HG03139 (cell line): Measurements from ENCODE around the gene LLGL1.
"Not testable (repeated sequence)": the region's sequence is repeated elsewhere in the genome, so short reads cannot be mapped to it uniquely, and the experiment has no call there.

Experiments used
- ATAC-seq: cut with Tn5 transposase; IDR thresholded peaks from one replicate; pipeline ENCODE4 v1.9.1; 2021; ENCODE audit not compliant: unreplicated experiment

LLGL1 gene

GRCh38 chr17:18191967-18192366 is 33.5 kb upstream of the LLGL1 start:
- no peak for ATAC-seq

GRCh38 chr17:18194394-18194793 is 31.0 kb upstream of the LLGL1 start:
- ATAC-seq = no peak

DNA sequence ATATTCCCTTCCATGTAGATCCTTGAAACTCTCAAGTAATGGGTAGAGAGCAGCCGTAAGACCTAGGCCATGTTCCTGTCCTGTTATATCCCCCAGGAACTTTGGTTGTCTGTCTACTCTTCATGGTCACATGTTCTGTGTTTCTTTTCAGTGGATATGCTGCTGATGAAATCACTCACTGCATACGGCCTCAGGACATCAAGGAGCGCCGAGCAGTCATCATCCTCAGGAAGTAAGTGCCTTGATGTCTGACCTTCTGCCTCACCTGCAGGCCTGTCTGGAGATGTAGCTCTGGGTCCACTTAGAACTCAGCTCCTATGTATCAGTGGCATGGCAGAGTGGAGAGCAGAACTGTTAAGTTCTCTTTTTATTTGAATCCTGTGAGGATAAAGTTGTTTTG is 30.6 kb upstream of the LLGL1 start:
- ATAC-seq = no peak

DNA sequence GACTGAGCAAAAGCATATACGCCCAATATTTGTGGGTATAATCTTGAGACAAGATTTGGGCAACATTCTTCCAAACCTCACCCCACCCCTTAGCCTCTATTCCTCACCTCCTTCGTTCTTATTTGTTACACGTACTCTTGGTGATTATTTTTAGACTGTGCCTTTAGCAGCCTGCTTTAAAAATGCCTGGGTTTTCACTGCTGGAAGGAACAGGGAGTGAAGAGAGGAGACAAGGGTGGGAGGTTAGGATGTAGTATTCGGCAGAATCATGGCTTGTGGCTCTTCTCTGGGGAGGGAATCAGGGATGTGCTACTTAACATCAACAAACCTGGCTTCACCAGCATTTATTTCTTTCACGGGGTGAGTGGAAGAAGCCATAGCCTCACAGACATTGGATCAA is 30.2 kb upstream of the LLGL1 start:
- no peak for ATAC-seq

GRCh38 chr17:18197535-18198194 is 27.8 kb upstream of the LLGL1 start:
- no peak for ATAC-seq

DNA sequence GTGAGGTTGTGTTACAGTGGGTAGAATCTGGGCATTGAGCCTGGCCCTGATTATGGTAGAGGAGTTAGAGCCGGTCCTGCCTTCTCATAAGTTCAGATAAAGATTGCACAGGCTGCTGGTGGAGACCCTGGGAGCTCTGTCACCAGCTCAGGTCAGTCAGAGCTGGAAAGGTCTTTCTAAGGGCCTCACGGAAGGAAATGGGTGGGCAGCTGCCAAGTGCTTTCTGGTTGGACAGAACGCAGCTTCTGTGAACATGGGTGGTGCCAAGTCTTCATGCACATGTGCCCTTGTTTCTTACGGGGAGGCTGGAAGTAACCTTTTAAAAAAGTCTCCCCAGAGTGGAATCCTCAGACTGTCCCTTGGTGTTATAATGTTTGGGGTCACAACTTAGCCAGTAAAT is 26.9 kb upstream of the LLGL1 start:
- no peak for ATAC-seq

DNA sequence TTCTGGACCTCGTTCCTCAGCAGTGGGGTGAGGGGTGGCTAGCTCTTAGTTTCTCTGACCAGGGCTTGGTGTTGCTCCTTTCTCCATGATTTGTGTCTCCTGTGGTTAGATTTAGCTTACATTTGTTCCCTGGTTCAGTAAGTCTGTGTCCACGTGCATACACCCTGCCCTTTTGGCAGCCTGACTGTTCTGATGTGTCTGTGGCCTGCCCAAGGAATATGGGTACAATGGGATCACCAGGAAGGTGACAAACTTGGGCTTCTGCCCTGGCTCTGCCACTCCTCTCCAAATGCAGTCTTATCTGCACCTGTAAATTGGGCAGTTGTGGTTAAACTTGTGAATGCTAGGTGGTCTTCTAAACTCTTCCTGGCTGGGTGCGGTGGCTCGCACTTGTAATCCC is 24.3 kb upstream of the LLGL1 start:
- no peak for ATAC-seq

DNA sequence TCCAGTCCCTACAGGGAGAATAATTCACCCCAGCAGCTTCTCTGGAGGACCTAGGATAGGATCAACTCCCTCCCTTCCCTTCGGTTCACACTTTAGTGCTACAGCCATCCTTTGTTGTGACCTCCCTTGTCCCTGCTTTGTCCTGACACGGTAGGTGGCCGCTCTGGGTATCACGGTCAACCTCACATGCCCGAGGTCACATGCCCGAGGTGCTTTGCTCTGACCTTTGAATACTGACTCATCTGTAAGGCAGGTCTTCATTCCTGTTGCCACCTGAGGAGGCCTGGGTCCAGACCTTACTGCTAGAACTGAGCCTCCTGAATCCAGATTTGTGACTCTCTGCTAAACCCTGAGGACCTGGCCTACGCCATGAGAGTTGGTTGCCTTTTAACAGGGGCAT is 22.1 kb upstream of the LLGL1 start:
- ATAC-seq = no peak

GRCh38 chr17:18205861-18206260 is 19.6 kb upstream of the LLGL1 start:
- no peak for ATAC-seq

DNA sequence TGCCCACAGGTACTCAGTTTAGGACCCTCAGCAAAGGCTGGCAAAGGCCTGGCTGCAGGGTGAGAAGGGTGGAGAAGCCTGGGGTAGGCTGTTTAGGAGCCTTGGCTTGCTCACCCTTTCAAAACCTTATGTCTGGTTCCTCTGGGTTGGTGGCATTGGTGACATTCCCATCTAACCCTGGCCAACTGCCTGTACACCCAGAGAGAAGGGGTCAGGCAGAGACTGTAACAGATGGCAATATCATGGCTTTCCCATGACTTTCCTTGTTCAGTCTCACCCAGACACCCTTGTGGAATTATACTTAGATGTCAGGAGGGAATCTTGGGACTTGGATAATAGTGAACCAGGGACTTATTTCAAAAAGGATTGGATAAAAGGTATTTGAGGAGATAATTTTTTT is 18.5 kb upstream of the LLGL1 start:
- ATAC-seq = no peak

GRCh38 chr17:18208092-18208491 is 17.3 kb upstream of the LLGL1 start:
- ATAC-seq = no peak

- ATAC-seq = no peak
These were observed 11.7 kb upstream of the LLGL1 start for GRCh38 chr17:18213666-18214270.

GRCh38 chr17:18216906-18217305 is 8.5 kb upstream of the LLGL1 start:
- ATAC-seq = not testable (repeated sequence)

- ATAC-seq = no peak
These were observed 7.9 kb upstream of the LLGL1 start for GRCh38 chr17:18217412-18218015.

- ATAC-seq = no peak
These were observed 6.5 kb upstream of the LLGL1 start for GRCh38 chr17:18218756-18219415.

DNA sequence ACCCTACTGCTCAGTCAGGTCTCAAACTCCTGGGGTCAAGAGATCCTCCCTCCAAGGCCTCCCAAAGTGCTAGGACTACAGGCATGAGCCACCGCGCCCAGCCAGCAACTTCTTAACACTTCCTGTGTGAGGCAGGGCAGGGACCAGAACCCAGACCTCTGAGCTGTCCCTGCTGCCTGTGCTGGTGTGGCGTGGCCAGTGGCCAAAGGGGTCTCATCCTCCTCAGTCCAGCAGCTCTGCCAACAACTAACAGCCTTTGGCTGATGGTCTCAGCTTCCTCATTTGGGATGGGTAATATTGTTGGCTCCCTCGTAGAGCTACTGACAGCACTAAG is 1.4 kb upstream of the LLGL1 start:
- no peak for ATAC-seq

DNA sequence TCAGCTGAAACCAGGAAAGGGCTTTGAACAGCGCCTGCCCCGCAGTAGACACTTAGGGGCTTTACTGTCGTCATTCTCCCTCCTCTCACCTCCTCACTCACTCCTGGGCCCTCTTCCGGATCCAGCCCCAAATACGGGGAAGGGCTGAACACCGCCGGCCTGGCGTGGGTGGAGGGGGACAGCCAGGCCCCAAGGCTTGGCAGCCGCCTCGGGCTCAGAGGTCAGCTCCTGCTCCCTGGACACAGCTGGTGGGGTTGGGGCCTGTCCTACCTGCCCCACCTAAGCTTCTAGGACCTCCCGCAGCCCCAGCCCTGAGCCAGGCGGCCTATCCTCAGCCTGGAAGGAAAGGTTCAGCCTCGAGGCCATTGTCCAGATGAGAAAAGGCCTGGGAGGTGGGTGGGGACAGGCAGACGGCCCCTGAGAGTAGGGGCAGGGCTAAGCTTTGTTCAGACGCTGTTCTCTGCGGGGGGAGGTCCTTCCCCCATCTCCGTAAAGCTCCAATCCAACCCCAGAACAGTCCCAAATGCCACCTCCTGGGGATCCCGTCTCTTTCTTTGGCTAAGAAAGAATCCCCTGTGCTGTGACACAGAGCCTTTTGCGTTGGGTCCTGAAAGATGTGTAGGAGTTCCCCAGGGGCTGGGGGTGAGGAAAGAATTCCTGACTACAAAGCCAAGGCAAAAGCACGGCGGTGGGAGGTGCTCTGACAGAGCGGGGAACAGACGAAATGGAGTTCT is 881 bp upstream of the LLGL1 start:
- ATAC-seq = no peak

DNA sequence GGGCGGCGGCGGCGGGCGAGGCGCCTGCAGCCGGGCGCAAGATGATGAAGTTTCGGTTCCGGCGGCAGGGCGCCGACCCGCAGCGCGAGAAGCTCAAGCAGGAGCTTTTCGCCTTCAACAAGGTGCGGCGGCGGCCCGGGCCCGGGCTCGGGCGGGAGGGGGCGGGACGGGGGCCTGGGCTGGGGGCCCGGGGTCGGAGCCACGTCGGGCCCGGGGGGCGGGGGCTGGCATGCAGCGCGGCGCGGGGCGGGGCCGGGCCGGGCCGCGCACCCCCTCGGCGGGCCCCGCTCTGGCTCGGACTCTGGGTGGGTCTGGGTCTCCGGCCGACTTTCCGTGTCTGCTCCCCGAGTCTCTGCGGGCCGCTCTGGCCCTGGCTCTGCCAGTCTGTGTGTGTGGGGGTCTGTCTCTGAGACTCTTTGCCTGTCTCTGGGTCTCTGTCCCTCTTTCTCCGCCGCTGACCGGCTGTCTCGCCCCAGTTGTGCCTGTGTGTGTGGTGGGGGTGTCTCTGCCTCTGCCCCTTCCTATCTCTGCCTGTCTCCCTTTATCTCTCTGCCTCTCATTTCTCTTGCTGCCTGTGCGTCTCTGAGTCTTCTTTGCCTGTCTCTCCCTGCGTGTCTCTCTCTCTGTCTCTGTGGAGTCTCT is 328 bp downstream of the LLGL1 start:
- ATAC-seq = peak; percentile 2

DNA sequence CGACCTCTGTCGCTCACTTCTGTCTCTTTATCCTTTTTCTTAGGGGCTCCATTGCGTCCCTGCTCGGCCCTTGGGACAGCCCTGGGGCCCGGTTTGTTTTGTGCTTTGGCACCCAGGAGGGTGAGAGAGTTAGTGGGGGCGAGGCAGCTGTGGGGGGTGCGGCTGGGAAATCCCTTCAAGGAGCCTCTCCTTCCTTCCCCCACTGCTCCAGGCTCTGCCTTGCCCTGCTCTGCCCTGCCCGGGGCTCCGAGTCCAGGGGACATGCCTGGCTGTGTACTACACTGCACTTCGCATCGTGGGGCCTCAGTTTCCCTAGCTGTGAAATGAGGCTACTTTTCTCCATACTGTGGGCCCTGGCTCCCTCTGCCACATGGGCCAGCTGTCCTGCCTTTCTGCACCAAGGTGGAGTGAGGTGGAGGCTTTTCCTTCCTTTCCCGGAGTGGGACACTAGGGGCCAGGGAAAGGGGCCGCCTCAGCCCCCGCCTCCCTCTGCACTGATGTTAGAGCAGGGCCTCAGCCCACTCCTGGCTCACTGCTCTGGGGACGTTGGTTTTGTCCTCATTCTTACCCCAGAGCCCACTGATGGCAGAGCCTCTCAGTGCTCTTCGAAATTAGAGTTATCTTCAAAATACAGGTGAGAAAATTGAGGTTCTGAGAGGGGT is 980 bp downstream of the LLGL1 start:
- no peak for ATAC-seq

DNA sequence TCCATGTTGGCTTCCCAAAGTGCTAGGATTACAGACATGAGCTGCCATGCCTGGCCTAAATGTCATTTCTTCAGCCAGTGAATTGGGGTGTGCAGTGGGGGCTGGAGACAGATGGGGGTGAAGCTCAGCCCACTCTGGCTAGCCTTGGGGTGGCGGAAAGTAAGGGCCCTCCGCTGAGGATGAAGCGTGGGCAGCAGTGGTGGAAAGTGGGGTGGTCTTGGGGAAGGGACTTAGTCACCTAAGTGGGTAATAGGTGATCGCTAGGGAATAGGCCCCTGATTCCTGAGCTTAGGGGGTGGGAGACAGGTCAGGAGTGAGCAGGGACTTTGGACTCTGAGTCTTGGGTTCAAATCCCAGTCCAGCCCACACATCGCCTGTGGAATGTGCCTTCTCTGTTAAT is 2.2 kb downstream of the LLGL1 start:
- no peak for ATAC-seq
